Measurements from ENCODE around the gene ACAP3.

The ACAP3 gene

DNA sequence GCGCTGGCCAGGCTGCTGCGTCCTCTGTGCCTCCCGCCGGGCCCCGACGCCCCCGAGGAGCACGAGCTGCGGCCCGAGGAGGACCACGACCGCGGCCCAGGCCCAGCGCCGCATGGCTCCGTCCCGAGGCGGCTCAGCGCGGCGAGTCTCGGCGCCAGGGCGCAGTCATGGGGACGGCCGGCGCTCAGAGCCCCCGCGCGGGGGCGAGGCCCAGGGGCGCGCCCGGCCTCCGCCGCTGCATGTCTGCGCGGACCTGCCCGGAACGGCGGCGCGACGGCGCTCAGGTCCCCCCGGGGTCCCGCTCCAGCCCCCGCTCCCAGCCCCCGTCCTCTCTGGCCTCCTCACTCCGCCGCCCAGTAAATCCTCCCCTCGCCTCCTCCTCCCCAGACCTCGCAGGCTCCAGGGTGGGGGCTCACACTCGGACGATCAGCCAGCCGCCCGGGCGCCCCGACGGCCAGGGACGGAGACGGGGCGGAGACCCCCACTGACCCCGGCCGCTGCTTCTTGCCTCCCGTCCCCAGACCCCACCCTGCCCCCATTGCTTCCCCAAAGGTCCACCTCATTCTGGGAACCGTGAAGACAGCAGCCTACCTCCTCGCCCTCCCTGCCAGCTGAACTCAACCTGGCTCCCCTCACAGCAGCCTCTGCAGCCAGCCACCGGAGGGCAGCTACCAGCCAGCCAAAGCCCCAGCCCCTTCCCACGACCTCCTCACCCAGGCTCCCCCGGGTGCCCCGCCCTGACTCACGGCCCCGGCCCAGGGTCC is 61.0 kb downstream of the ACAP3 start, which contains the start of gene C1QTNF12:
Gene C1QTNF12, minus strand, starts transcription at position 146 of the 764 bp plus-strand sequence. Its CDS starts 32 bp downstream, at position 114.
- TF ChIP-seq, protein P1, sequence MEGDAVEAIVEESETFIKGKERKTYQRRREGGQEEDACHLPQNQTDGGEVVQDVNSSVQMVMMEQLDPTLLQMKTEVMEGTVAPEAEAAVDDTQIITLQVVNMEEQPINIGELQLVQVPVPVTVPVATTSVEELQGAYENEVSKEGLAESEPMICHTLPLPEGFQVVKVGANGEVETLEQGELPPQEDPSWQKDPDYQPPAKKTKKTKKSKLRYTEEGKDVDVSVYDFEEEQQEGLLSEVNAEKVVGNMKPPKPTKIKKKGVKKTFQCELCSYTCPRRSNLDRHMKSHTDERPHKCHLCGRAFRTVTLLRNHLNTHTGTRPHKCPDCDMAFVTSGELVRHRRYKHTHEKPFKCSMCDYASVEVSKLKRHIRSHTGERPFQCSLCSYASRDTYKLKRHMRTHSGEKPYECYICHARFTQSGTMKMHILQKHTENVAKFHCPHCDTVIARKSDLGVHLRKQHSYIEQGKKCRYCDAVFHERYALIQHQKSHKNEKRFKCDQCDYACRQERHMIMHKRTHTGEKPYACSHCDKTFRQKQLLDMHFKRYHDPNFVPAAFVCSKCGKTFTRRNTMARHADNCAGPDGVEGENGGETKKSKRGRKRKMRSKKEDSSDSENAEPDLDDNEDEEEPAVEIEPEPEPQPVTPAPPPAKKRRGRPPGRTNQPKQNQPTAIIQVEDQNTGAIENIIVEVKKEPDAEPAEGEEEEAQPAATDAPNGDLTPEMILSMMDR (IDR thresholded peaks at IDR 0.05; ENCODE audit: borderline replicate concordance, control extremely low read depth, extremely low read depth, insufficient read depth, missing control alignments): no peak
- in situ Hi-C loops (cut with MboI; ENCODE audit: low sequenced_read_pairs, unreplicated experiment): no loop called here
- no peak for DNase-seq (ENCODE audit: low spot score)

DNA sequence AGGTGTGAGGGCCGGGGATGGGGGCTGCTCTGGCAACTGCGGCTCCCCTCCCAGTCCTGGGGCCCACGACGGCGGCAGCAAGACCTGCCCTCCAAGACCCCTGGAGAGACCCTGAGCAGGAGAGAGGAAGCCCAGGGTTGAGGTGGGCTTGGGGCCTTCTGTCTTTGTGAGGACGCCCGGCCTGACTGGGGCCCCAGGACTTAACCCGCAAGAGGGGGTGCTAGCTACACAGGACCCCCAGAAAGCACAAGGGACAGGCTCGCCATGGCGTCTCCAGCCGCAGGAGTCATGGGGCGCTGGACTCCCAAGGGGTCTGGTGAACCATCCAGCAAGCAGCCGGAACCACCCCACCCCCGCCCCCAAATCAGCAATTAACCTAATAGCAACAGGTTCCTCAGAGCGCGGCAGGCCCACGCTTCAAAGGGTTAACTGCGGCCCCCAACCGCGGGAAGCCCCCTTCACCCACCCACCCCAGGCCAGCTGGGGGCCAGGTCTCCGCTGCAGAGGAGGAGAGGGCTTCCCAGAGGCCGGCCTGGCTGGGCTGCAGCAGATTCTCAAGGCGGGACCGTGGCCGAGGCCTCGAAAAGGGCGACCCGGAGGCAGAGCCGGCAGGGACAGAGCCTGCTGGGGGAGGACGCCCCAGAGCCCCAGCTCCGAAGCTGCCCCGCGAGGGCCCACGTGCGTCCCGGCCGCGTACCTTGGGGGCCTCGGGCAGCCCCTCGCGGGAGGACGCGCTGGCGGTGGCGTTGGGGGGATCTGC is 61.7 kb downstream of the ACAP3 start:
- TF ChIP-seq, protein P1 (IDR thresholded peaks at IDR 0.05; ENCODE audit: borderline replicate concordance, control extremely low read depth, extremely low read depth, insufficient read depth, missing control alignments): no peak
- in situ Hi-C loops (cut with MboI; ENCODE audit: low sequenced_read_pairs, unreplicated experiment): no loop called here
- DNase-seq (ENCODE audit: low spot score): no peak

DNA sequence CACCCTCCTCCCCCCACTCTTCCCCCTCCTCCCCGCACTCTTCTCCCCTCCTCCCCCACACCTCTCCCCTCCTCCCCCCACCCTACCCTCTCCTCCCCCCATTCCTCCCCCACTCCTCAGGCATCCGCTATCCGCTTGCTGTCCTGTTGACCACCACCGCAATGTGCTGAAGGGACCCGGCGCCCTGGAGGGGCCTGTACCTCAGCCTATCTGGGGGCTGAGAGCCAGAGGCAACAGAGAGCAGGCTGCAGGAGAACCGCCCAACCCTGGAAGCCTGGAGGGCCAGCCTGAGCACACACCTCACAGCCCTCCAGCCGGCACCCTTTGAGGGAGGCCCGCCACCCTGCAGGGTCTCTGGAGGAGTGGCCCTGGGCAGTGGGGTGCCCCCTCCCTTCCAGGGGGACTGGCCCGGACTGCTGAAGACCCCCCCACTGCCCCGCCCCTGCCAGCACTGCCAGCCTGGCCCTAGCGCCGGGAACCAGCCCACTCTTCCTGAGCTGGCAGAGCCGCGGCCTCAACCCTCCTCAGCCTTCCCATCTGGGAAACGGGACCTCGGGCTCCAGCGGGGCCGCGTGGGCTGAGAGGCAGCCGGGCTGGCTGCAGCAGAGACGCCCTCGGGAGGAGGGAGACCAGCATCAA is 62.4 kb downstream of the ACAP3 start:
- DNase-seq (ENCODE audit: low spot score): no peak
- TF ChIP-seq, protein P1 (IDR thresholded peaks at IDR 0.05; ENCODE audit: borderline replicate concordance, control extremely low read depth, extremely low read depth, insufficient read depth, missing control alignments): no peak
- in situ Hi-C loops (cut with MboI; ENCODE audit: low sequenced_read_pairs, unreplicated experiment): no loop called here

DNA sequence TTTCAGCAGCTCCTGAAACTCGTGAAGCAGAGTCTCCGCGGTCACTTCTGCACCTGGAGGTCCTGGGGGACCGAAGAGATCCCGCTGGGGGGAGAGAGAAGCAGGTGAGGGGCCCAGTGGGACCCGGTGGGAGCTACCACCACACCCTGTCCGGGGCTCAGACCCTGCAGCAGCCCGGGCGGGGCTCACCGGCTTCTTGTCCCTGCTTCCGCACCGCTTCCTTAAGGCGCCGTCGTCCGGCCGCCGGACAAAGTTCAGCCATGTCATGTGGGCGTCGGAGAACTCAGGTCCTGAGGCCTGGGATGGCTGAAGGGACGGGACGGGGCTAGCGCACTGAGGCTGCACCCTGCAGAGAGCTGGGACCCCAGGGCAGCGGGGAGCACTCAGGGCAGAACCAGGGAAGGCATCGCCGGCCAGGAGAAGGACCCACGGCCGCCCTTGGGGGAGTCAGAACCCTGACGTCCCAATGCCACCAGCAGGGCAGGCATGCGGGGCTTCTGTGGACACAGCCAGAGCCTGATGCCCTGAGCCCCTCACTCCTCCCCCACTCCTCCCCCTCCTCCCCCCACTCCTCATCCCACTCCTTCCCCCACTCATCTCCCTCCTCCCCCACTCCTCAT is 63.4 kb downstream of the ACAP3 start:
- in situ Hi-C loops (cut with MboI; ENCODE audit: low sequenced_read_pairs, unreplicated experiment): no loop called here
- TF ChIP-seq, protein P1 (IDR thresholded peaks at IDR 0.05; ENCODE audit: borderline replicate concordance, control extremely low read depth, extremely low read depth, insufficient read depth, missing control alignments): no peak
- DNase-seq (ENCODE audit: low spot score): no peak

DNA sequence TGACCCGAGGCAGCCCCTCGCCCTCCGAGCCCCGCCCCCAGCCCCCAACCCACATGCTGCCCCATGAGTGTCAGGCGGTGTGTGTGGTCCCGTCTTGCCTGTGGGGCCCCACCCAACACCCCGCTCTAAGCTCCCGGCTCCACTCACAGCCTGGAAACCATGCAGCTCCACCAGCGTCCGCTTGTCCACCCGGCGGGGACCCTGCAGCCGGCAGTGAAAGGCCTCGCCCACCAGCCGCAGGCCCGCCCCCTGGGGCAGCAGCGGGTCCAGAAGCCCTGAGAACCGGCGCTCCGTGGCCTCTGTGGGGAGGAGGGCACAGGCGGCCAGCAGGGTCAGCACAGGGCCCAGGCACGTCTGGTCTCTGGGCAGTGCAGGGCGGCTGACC is 63.9 kb downstream of the ACAP3 start:
- no peak for DNase-seq (ENCODE audit: low spot score)
- TF ChIP-seq, protein P1 (IDR thresholded peaks at IDR 0.05; ENCODE audit: borderline replicate concordance, control extremely low read depth, extremely low read depth, insufficient read depth, missing control alignments): no peak
- in situ Hi-C loops (cut with MboI; ENCODE audit: low sequenced_read_pairs, unreplicated experiment): no loop called here

DNA sequence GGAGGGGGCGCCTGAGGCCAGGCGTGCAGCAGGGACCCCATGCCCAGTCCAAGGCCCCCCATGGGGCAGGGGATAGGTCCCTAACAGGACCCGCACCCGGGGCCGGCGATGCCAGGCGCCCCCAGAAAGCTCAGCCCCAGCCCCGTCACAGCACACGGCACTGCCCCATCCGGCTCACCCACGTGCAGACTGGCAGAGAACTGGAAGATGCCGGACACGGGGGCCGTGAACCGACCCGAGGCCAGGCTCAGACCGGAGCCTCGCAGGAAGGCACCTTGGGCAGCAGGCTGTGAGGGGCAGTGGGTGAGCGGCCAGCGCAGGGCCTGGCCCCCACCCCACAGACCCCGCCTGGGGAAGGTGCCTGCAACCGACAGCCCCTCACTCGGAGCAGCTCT is 64.5 kb downstream of the ACAP3 start:
- DNase-seq (ENCODE audit: low spot score): no peak
- in situ Hi-C loops (cut with MboI; ENCODE audit: low sequenced_read_pairs, unreplicated experiment): no loop called here
- TF ChIP-seq, protein P1 (IDR thresholded peaks at IDR 0.05; ENCODE audit: borderline replicate concordance, control extremely low read depth, extremely low read depth, insufficient read depth, missing control alignments): no peak

All from GM13976 (cell line).